ENCODE results near the gene LRP1B. TPM values are rescaled to one million over a fixed set of nuclear protein-coding genes. Genes with fewer than 3 reads are reported as not detected.

The LRP1B gene
- polyA plus RNA-seq, 1 of the 3 experiments (the other 2 are of a cell fraction), result 0.28 TPM

DNA sequence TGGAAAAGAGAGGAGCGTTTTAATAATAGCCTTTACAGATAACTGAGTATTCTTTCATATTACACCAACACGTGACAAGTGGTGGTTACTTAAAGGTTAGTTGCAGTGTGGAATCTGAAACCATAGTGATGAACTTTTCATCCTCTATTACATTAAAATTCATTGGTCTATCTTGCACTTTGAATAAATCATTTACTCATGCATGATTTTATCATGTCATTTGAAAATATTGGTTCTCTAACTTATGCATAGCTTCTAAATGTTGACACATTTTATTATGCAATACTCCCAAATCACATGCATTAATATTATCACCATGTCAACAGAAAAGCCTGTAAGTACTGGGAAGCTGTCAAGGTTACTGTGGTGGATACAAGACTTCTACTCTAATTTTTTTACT lies 1432.2 kb downstream of the LRP1B start:
- Histone ChIP-seq H3F3A (replicated peaks; ENCODE audit: insufficient read depth) (no peaks in the 10 kb centered on the region), H3K4me2 (no peak overlapping the region), H3K9me3 (no peaks in the 10 kb centered on the region), H2AFZ (ENCODE audit: low read depth) (no peak overlapping the region), H3K9me2 (no peaks in the 10 kb centered on the region), H3K79me2 (ENCODE audit: insufficient read depth) (no peaks in the 10 kb centered on the region), H4K20me1 (ENCODE audit: insufficient read depth) (no peaks in the 10 kb centered on the region), H3K36me3 (replicated peaks in 1 of 2; ENCODE audit: control insufficient read depth in 1 of 2, insufficient read depth in 2 of 2, low read length in 1 of 2) (no peaks in the 10 kb centered on the region), H3K27me3 (ENCODE audit: insufficient read depth) (no peaks in the 10 kb centered on the region), H3K4me1 (ENCODE audit: control insufficient read depth in 1 of 2, insufficient read depth in 2 of 2, low read depth in 1 of 2, low read length in 1 of 2) (no peaks in the 10 kb centered on the region), H3K4me3 (ENCODE audit: low read depth in 2 of 2, low read length in 1 of 2) (no peak overlapping the region), H3K27ac (ENCODE audit: low read depth in 2 of 2, low read length in 1 of 2) (no peak overlapping the region), H3K9ac (no peak overlapping the region)
- CTCF ChIA-PET, result no interaction called here
- POLR2A ChIA-PET, result no interaction called here
- WGBS (ENCODE audit: low lambda C conversion rate), result 79% methylated on average over 2 of the region's 2 CpGs
- TF ChIP-seq FOSL2 (IDR thresholded peaks at IDR 0.05; ENCODE audit: borderline replicate concordance, low read depth), result no peak
- TF ChIP-seq RFX5 (IDR thresholded peaks at IDR 0.05; ENCODE audit: low read length), result no peak
- TF ChIP-seq EP300 (IDR thresholded peaks at IDR 0.05; ENCODE audit: borderline replicate concordance in 1 of 2, low read depth in 1 of 2, low read length in 1 of 2), result no peak
- no peak for TF ChIP-seq RAD21 (IDR thresholded peaks at IDR 0.05; ENCODE audit: low read length)
- no peak for TF ChIP-seq TCF12 (IDR thresholded peaks at IDR 0.05)
- TF ChIP-seq SIN3A (IDR thresholded peaks at IDR 0.05; ENCODE audit: borderline replicate concordance, low read depth, low read length), result no peak
- no peak for TF ChIP-seq TAF1 (IDR thresholded peaks at IDR 0.05; ENCODE audit: borderline replicate concordance, low read depth, low read length)
- no peak for TF ChIP-seq GATA2 (CRISPR knock-in tag; IDR thresholded peaks at IDR 0.05)
- no peak for TF ChIP-seq GABPA (IDR thresholded peaks at IDR 0.05; ENCODE audit: low read depth)
- TF ChIP-seq, protein P1, sequence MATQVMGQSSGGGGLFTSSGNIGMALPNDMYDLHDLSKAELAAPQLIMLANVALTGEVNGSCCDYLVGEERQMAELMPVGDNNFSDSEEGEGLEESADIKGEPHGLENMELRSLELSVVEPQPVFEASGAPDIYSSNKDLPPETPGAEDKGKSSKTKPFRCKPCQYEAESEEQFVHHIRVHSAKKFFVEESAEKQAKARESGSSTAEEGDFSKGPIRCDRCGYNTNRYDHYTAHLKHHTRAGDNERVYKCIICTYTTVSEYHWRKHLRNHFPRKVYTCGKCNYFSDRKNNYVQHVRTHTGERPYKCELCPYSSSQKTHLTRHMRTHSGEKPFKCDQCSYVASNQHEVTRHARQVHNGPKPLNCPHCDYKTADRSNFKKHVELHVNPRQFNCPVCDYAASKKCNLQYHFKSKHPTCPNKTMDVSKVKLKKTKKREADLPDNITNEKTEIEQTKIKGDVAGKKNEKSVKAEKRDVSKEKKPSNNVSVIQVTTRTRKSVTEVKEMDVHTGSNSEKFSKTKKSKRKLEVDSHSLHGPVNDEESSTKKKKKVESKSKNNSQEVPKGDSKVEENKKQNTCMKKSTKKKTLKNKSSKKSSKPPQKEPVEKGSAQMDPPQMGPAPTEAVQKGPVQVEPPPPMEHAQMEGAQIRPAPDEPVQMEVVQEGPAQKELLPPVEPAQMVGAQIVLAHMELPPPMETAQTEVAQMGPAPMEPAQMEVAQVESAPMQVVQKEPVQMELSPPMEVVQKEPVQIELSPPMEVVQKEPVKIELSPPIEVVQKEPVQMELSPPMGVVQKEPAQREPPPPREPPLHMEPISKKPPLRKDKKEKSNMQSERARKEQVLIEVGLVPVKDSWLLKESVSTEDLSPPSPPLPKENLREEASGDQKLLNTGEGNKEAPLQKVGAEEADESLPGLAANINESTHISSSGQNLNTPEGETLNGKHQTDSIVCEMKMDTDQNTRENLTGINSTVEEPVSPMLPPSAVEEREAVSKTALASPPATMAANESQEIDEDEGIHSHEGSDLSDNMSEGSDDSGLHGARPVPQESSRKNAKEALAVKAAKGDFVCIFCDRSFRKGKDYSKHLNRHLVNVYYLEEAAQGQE (IDR thresholded peaks at IDR 0.05; ENCODE audit: low read depth, low read length), result no peak
- TF ChIP-seq MEF2A (IDR thresholded peaks at IDR 0.05; ENCODE audit: borderline replicate concordance, low read depth), result no peak
- TF ChIP-seq RXRA (IDR thresholded peaks at IDR 0.05; ENCODE audit: borderline replicate concordance, low read depth), result no peak
- TF ChIP-seq, protein P2, sequence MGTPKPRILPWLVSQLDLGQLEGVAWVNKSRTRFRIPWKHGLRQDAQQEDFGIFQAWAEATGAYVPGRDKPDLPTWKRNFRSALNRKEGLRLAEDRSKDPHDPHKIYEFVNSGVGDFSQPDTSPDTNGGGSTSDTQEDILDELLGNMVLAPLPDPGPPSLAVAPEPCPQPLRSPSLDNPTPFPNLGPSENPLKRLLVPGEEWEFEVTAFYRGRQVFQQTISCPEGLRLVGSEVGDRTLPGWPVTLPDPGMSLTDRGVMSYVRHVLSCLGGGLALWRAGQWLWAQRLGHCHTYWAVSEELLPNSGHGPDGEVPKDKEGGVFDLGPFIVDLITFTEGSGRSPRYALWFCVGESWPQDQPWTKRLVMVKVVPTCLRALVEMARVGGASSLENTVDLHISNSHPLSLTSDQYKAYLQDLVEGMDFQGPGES (IDR thresholded peaks at IDR 0.05; ENCODE audit: low read depth, low read length), result no peak
- TF ChIP-seq CTCF (IDR thresholded peaks at IDR 0.05), result no peak
- no peak for TF ChIP-seq MXI1 (IDR thresholded peaks at IDR 0.05; ENCODE audit: low read depth, low read length)
- no peak for TF ChIP-seq CHD2 (IDR thresholded peaks at IDR 0.05; ENCODE audit: low read length, partially characterized antibody)
- TF ChIP-seq EZH2phosphoT487 (IDR thresholded peaks at IDR 0.05; ENCODE audit: borderline replicate concordance, low read depth), result no peak
- DNase-seq, result no peak
